GM11168 (cell line): ENCODE results near the gene NLGN4Y.

Experiments
- in situ Hi-C: fragments of 300-500 bp; cut with MboI; formaldehyde crosslinking; loops from one replicate; pipeline ENCODE4 v1.12.0; 2022; ENCODE audit warnings: low sequenced_read_pairs; ENCODE audit not compliant: unreplicated experiment

Gene NLGN4Y

GRCh38 chrY:14524272-14525231, at the start of gene NLGN4Y:
Gene NLGN4Y (plus strand): TSS chrY:14524529. CDS start chrY:14622120, 97,591 bp downstream.
- in situ Hi-C loops, result no loop called here

- in situ Hi-C loops, result no loop called here
Observed at GRCh38 chrY:14485935-14486334, 38.4 kb upstream of the NLGN4Y start.

DNA sequence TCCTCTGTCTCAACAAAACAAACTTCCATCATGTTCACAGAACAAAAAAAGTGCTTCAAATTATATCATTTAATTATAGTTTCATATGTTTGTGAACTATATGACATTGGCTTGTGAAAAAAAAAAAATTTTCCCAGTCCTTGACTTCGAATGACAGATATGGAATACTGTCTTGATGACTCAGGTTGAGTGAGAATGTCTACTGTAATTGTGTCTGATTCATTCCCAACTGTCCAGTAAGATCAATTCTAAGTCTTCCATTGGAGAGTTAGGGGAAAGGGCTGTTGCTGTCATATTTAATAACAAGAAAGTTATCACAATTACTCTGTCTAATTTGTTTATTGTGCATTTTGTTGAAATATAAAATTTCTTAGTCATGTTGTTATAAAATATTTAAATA, 34.1 kb upstream of the NLGN4Y start:
- in situ Hi-C loops, result no loop called here

GRCh38 chrY:14498071-14498470, 26.3 kb upstream of the NLGN4Y start:
- in situ Hi-C loops, result no loop called here

- in situ Hi-C loops, result no loop called here
Observed at GRCh38 chrY:14504592-14504991, 19.7 kb upstream of the NLGN4Y start.

- in situ Hi-C loops, result no loop called here
Observed at GRCh38 chrY:14522379-14522950, 1.9 kb upstream of the NLGN4Y start.

DNA sequence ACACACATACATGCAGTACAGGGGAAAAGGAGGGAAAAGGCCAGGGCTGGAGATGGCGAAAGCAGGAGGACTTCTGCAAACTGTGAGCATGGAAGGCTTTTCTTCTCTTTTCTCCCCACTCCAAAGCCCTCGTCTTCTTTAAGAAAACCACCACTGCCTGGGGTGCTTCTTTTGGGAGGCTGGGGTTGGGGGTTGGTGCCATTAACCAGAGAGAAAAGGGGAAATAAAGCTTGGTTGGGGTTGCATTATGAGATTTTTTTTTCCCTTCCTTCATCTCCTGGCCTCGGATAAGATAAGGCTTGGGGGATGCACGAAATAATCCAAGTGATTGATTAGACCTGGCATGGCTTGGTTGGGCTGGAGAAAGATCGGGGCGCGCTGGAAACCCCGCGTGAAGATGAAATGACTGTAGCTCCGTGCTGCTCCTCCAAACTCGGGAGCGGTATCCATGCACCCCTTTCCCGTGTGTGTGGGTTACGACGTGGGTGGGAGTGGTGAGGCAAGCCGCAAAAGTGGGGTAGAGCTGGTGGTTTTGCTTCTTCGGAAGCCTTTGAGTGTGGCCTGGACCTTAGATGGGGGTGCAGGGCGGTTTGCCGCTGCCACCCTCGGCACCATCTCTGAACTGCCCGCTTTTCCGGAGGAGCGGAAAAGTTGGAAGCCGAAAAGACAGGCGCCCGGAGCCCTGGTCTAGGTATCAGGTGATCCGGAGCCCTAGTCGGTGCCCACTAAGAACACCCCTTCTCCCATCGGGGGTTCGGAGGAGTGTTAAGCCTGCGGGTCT, 648 bp upstream of the NLGN4Y start:
- in situ Hi-C loops, result no loop called here

GRCh38 chrY:14525315-14525714, 986 bp downstream of the NLGN4Y start:
- in situ Hi-C loops, result no loop called here

DNA sequence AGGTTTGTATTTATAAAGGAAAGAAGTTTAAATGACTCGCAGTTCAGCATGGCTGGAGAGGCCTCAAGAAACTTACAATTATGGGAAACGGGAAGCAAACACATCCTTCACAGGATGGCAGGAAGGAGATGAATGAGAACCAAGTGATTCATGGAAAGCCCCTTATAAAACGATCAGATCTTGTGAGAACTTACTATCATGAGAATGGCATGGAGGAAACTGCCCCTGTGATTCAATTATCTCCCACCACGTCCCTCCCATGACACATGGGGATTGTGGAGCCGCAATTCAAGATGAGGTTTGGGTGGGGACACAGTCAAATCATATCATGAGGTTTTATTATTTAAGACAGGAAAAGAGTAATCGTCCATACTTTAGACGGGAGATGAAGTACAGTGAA, 4.0 kb downstream of the NLGN4Y start:
- in situ Hi-C loops, result no loop called here

DNA sequence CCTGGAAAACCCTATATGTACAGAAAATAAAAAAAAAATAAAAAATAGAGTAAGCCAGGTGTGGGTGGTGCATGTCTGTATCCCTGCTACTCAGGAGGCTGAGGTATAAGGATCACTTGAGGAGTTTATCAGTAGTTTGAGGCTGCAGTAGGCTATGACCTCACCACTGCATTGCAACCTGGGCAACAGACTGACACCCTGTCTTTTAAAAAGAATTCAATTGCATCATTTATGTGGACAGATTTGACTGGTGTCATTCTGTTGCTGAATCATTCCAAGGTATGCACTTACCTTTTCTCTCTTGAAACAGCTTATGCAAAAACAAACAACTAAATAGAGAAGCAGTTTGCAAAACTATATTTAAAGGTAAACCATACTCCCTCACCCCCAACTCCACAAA, 12.4 kb downstream of the NLGN4Y start:
- in situ Hi-C loops, result no loop called here

DNA sequence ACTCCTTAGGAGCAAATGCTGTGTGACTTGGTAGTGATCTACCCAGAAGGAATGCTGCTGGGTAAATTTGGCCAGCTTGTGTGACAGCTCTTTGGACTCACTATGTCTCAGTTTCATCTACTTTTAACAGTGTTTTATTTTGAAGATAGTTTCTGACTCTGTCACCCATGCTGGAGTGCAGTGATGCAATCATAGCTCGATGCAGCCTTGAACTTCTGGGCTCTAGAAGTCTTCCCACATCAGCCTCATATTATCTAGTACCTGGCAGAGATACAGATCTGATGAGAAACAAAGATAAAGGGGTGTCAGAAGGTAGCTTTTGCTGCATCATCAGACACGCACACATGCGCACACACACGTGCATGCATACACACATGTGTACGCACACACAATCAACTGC, 19.2 kb downstream of the NLGN4Y start:
- in situ Hi-C loops, result no loop called here

- in situ Hi-C loops, result no loop called here
Observed at GRCh38 chrY:14581294-14581693, 57.0 kb downstream of the NLGN4Y start.

GRCh38 chrY:14586725-14587124, 62.4 kb downstream of the NLGN4Y start:
- in situ Hi-C loops, result no loop called here

GRCh38 chrY:14601372-14601771, 77.0 kb downstream of the NLGN4Y start:
- in situ Hi-C loops, result no loop called here

DNA sequence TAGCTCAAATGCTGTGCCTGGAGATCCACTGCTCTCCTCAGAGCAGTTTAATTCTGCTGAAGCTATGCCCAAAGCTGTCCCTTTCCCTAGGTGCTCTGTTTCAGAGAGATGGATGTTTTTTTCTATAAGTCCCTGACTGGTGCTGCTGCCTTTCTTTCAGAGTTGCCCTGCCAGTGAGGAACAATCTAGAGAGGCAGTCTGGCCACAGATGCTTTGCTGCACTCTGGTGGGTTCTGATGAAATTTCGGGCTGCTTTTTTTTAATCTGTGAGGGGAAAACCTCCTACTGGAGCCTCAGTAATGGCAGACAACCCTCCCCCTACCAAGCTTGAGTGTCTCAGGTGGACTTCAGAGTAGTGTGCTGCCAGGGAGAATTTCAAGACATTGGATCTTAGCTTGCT, 93.3 kb downstream of the NLGN4Y start:
- in situ Hi-C loops, result no loop called here

DNA sequence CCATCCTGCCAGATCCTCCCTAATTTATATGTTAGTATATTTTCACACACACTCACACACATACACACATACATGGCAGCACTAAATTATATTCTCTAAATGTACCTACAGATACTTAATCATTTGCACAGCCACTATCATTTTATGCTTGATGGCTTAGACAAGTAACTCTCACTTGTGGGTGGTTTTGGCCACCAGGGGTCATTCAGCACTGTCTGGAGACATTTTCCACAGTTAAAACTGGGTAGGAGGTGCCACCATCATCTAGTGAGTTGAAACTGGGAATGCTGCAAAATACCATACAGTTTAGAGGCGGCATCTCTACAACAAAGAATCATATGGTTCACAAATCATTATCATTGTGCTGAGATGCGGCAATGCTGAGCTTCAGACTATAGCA, 94.2 kb downstream of the NLGN4Y start:
- in situ Hi-C loops, result no loop called here

DNA sequence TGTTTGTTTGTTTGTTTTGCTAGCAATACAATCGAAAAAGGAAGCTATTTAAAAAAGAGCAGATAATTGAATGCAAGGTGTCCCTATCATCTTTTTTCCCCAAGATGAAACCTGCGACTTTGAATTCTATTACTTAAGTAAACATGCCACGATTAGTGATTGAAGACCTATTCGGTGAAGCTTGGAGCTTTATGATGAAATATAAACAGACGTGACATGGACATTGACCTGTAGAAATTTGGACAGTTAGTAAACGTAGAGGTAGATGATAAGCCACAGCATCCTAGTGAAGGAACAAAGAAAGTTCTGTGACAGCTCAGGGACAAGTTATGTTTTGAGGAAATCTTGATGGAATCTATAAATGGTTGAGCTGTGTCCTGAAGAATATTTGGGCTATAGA, 103.9 kb downstream of the NLGN4Y start:
- in situ Hi-C loops, result no loop called here

DNA sequence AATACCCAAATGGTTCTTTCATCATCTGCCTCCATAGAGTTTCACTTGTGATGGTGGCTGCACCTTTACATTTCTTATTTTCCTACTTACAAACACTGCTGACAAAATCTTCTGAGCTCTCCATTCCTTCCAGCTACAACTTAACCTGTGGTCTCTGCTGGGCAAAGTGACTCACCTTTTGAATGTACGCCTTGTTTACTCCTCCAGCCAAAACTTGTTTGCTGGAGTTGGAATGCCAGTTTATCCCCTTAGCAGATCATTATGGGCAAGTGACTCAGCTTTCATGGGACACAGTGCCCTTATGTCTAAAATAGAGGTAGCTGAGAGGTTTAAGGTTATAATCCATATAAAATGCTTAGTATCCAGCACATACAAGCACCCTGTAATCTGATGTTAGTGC, 107.3 kb downstream of the NLGN4Y start:
- in situ Hi-C loops, result no loop called here

GRCh38 chrY:14633718-14634117, 109.4 kb downstream of the NLGN4Y start:
- in situ Hi-C loops, result no loop called here

DNA sequence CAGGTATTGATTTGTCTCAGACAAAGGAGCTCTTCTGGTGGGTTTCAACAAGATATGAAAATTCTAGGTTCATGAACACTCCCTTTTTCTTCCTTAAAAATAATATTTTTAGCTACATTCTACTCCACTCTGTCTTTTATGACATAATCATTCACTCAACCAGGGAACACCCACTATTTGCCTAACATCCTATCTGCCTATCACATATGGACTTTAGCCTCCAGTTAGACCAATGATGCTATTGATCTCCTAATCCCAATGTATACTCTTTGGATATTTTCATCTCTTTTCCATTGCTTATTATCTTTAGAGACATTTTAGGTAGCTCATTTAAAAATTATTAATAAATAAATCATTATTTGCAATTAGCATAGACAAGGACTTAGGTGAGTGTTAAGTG, 110.6 kb downstream of the NLGN4Y start:
- in situ Hi-C loops, result no loop called here

GRCh38 chrY:14637551-14637950, 113.2 kb downstream of the NLGN4Y start:
- in situ Hi-C loops, result no loop called here
